T-helper 17 cell (primary cell): ENCODE measurements around the gene NOL6. TPM values are rescaled to one million over a fixed set of nuclear protein-coding genes. Genes with fewer than 3 reads are reported as not detected.
"Not testable (repeated sequence)": the region's sequence is repeated elsewhere in the genome, so short reads cannot be mapped to it uniquely, and the experiment has no call there.

Experiments
- ATAC-seq: fragments of 150-1000 bp; cut with Tn5 transposase; 2 replicates; pipeline ENCODE4 v1.10.0; 2021; ENCODE audit warnings: mild to moderate bottlenecking, moderate library complexity
- DNase-seq, 3 donors: peaks; one replicate each; pipeline versions ENCODE4 v3.0.0 to v3.0.0-alpha.2; 2020 to 2021
- H3K9me3 ChIP-seq: one replicate; pipeline ENCODE4 v1.7.0; 2013; ENCODE audit warnings: low read length, mild to moderate bottlenecking; ENCODE audit not compliant: control insufficient read depth, poor library complexity, severe bottlenecking
- H3K27ac Mint-ChIP-seq: one replicate; pipeline ENCODE4 v1.8.0; 2022; ENCODE audit warnings: mild to moderate bottlenecking, moderate library complexity, mixed read lengths
- H3K27me3 Mint-ChIP-seq: one replicate; pipeline ENCODE4 v1.8.0; 2022; ENCODE audit warnings: mixed read lengths
- H3K36me3 Mint-ChIP-seq: one replicate; pipeline ENCODE4 v1.8.0; 2022; ENCODE audit warnings: low read depth, mixed read lengths
- H3K4me1 Mint-ChIP-seq: one replicate; pipeline ENCODE4 v1.8.0; 2022; ENCODE audit warnings: mild to moderate bottlenecking, mixed read lengths
- H3K4me3 Mint-ChIP-seq: one replicate; pipeline ENCODE4 v1.8.0; 2022; ENCODE audit warnings: mild to moderate bottlenecking, moderate library complexity, mixed read lengths
- total RNA-seq, 4 donors: library from RNA in 2 of 4; stranded (reverse) in 2 of 4; gene quantifications; one replicate each; pipeline ENCODE4 v1.2.3 and lab custom pipeline; 2022 to 2026

Gene NOL6
- total RNA-seq, 2 donors from 2014 or later, result 32.4 to 34.6 TPM

DNA sequence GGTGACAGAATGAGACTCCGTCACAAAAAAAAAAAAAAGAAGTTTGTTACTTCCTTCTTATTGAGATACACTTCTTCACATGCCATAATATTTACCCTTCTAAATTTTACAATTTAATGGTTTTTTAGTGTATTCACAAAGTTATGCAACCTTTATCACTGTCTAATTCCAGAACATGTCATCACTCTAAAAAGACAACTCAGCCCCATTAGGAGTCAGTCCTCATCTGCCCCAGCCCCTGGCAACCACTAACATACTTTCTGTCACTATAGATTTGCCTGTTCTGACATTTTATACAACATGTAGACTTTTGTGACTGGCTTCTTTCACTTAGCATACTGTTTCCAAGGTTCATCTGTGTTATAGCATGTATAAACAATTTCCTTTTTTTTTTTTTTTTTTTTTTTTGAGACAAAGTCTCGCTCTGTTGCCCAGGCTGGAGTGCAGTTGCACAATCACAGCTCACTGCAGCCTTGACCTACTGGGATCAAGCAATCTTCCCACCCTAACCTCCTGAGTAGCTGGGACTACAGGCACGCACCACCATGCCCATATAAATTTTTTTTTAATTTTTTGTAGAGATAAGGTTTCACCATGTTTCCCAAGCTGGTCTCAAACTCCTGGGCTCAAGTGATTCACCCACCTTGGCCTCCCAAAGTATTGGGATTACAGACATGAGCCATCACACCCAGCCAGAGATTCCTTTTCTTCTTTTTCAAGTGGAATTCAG is 44.3 kb downstream of the NOL6 start:
- DNase-seq, result no peak
- Mint-ChIP-seq H3K4me3 (no peak overlapping the region), H3K36me3 (peaks cover 3% of the 10 kb centered on the region), H3K27ac (peak overlapping the region; percentile 27), H3K27me3 (no peaks in the 10 kb centered on the region), H3K4me1 (peaks cover 24% of the 10 kb centered on the region)
- no peaks in the 10 kb centered on the region for H3K9me3 ChIP-seq
- no peak for ATAC-seq

DNA sequence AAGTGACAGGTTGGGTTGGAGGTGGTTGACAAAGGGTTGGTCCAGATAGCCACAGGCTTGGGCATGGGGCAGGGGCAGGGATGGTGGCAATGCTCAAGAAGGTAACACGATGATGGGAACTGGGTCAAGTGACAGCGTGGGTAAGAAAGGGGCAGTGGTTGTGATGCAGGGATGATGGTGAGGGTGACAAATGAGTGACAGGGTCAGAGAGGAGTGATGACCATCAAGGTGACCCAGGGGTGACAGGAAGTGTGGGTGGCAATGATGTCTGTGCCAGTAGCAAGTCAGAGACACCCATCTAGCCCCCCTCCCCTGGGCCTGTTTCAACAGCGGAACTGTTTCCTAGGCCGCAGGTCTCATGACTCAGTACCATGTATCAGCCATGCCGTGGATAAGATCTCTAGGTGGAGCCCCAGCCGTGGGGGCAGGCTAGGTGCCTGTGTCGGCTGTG is 46.9 kb downstream of the NOL6 start:
- ATAC-seq, result peak; percentile 93
- Mint-ChIP-seq H3K4me3 (no peak overlapping the region), H3K27ac (peak overlapping the region; percentile 81), H3K36me3 (peaks cover 3% of the 10 kb centered on the region), H3K4me1 (peaks cover 18% of the 10 kb centered on the region), H3K27me3 (no peaks in the 10 kb centered on the region)
- no peak for DNase-seq
- H3K9me3 ChIP-seq, result no peaks in the 10 kb centered on the region

DNA sequence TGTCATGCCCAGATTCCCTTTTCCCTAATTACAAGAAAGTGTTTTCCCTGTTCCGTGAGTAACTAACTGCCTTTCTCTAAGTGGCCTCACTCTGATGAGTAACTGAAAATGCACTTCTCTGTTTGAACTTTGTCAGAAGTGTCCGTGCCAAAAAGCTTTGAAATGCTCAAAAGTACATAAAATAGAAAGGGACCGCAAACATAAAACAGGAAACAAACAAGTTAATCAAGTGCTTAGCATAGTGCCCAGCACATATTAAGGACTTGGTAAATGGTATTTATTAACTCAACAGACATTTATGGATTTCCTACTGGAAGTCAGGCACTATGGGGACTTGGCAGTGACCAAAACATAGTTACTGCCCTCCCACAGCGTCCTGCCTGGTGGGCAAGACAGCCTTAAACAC is 48.6 kb downstream of the NOL6 start:
- Mint-ChIP-seq H3K36me3 (peaks cover 3% of the 10 kb centered on the region), H3K4me3 (no peak overlapping the region), H3K27ac (no peak overlapping the region), H3K4me1 (peaks cover 22% of the 10 kb centered on the region), H3K27me3 (no peaks in the 10 kb centered on the region)
- H3K9me3 ChIP-seq, result no peaks in the 10 kb centered on the region
- ATAC-seq, result no peak
- DNase-seq, result no peak

DNA sequence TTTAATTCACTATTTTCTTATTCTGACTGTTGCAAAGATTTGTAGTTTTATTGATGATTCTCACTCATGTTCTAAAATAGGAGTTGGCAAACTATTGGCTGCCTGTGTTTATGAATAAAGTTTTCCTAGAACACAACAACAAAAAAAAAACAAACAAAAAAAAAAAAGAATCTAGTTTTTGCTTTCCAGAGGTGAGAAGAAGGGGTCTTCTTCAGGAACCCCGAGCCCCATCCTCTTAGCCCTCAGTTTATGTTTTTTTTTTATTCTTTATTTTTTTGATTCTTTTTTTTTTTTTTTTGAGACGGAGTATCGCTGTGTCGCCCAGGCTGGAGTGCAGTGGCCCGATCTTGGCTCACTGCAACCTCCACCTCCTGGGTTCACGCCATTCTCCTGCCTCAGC is 49.2 kb downstream of the NOL6 start:
- DNase-seq, H3K27me3 Mint-ChIP-seq, ATAC-seq, H3K4me3 Mint-ChIP-seq, H3K36me3 Mint-ChIP-seq, H3K9me3 ChIP-seq, H3K27ac Mint-ChIP-seq: not testable (repeated sequence)
- peaks cover 26% of the 10 kb centered on the region for H3K4me1 Mint-ChIP-seq

DNA sequence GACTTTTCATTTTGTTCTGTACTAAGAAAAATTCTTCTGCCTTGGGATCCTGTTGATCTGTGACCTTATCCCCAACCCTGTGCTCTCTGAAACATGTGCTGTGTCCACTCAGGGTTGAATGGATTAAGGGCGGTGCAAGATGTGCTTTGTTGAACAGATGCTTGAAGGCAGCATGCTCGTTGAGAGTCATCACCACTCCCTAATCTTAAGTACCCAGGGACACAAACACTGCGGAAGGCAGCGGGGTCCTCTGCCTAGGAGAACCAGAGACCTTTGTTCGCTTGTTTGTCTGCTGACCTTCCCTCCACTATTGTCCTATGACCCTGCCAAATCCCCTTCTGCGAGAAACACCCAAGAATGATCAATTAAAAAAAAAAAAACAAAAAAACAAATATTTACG is 49.7 kb downstream of the NOL6 start:
- peaks cover 28% of the 10 kb centered on the region for H3K4me1 Mint-ChIP-seq
- H3K36me3 Mint-ChIP-seq, ATAC-seq, H3K27me3 Mint-ChIP-seq, H3K4me3 Mint-ChIP-seq, H3K9me3 ChIP-seq, H3K27ac Mint-ChIP-seq, DNase-seq: not testable (repeated sequence)

DNA sequence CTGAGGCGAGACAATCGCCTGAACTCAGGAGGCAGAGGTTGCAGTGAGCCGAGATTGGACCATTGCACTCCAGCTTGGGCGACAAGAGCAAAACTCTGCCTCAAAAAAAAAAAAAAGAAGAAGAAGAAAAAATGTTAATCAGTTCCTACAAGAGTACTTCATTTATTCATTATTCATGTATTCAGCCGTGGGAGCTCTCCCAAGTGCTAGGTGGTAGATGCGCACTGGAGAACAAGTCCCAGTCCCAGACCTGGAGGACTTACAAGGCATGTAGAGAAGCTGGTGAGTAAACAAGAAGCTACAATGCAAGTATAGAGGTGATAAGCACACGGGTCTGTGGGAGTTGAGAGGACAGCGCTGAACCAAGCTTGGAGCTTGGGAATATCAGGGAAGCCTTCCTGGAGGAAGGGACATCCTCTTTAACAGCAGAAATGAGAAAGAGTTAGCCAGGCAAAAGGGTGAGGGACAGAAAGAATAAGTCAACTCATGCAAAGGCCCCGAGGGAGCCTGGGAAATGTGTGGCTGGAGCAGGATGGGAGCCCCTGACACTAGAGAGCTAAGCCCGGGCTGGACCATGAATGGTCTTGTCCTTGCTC is 53.9 kb downstream of the NOL6 start:
- Mint-ChIP-seq H3K36me3 (no peaks in the 10 kb centered on the region), H3K4me3 (peak overlapping the region; percentile 52), H3K27me3 (no peaks in the 10 kb centered on the region), H3K27ac (peak overlapping the region; percentile 89), H3K4me1 (peaks cover 51% of the 10 kb centered on the region)
- ATAC-seq (no peak), DNase-seq (no peak)
- no peaks in the 10 kb centered on the region for H3K9me3 ChIP-seq

DNA sequence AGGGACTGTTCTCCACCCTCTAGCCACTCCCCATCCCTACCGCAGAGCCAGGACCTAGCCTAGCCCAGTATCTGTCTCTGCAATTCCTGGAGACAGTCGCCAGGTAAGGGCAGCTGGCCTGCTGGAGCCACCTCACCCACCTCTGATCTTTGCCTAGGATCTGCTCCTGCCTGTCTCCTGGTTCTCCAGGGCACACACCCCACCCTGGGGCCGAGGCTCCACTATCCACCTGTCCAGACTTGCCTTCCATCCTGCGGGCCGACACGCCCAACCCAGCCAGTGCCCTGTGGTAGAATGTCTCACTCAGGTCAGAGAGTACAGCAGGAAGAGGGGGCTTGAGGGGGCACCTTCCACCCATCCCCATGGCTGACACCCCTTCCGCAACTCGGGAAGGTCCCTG is 55.6 kb downstream of the NOL6 start:
- Mint-ChIP-seq H3K4me3 (peak overlapping the region; percentile 90), H3K27me3 (no peaks in the 10 kb centered on the region), H3K36me3 (no peaks in the 10 kb centered on the region), H3K4me1 (peaks cover 59% of the 10 kb centered on the region), H3K27ac (peak overlapping the region; percentile 97)
- ATAC-seq (no peak), DNase-seq (no peak)
- no peaks in the 10 kb centered on the region for H3K9me3 ChIP-seq

DNA sequence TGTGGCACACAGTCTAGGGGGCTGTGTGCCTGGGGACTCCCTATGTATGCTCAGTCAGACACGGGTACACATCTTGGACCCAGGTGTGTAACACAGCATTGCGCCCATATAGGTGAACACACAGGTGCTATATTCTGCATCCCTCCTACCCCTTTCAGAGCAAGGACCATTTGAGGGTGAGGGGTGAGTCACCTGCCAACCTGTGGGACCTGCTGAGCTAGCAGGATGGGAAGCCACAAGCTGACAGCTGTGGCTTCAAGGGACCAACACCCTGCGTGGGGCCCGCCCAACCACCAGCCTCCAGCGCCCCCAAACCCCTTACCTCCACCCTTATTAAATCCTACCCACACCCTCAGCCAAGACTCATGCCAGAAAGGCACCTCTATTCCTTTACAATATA is 56.7 kb downstream of the NOL6 start:
- no peaks in the 10 kb centered on the region for H3K9me3 ChIP-seq
- Mint-ChIP-seq H3K4me1 (peaks cover 59% of the 10 kb centered on the region), H3K4me3 (peak overlapping the region; percentile 90), H3K36me3 (no peaks in the 10 kb centered on the region), H3K27ac (peak overlapping the region; percentile 97), H3K27me3 (no peaks in the 10 kb centered on the region)
- DNase-seq, result peak in 2 of 3 donors; percentile 22 to 26
- peak; percentile 19 for ATAC-seq

DNA sequence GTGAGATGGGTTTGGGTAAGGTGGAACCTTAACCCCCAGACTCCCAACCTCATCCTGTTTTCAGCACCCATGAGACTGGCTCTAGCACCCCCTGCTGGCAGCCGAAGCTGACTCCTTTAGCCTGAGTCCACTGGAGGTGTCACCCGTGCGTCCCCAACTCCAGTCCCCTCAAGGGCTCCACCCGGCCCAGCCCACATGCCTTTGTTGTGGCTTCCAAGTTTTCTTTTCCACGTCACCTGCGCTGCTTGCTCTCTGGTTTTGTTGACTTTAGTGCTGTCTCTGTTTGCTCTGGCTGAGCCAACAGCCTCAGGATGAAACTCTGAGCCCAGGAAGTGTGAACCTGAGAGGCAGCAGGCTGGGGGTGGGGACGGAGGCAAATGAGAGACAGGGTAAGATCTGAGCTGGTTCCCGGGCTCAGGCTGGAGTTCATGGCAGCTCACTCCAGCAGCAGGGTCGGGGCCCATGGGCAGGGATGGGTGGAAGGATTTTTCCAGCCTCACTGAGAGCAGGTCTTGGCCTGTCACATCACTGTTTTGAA is 58.2 kb downstream of the NOL6 start:
- H3K27ac Mint-ChIP-seq, result peak overlapping the region; percentile 97
- peaks cover 58% of the 10 kb centered on the region for H3K4me1 Mint-ChIP-seq
- no peaks in the 10 kb centered on the region for H3K27me3 Mint-ChIP-seq
- ATAC-seq, result peak; percentile 92
- DNase-seq, result peak; percentile 79 to 98 (median 86)
- peak overlapping the region; percentile 90 for H3K4me3 Mint-ChIP-seq
- H3K36me3 Mint-ChIP-seq, result no peaks in the 10 kb centered on the region
- H3K9me3 ChIP-seq, result no peaks in the 10 kb centered on the region

DNA sequence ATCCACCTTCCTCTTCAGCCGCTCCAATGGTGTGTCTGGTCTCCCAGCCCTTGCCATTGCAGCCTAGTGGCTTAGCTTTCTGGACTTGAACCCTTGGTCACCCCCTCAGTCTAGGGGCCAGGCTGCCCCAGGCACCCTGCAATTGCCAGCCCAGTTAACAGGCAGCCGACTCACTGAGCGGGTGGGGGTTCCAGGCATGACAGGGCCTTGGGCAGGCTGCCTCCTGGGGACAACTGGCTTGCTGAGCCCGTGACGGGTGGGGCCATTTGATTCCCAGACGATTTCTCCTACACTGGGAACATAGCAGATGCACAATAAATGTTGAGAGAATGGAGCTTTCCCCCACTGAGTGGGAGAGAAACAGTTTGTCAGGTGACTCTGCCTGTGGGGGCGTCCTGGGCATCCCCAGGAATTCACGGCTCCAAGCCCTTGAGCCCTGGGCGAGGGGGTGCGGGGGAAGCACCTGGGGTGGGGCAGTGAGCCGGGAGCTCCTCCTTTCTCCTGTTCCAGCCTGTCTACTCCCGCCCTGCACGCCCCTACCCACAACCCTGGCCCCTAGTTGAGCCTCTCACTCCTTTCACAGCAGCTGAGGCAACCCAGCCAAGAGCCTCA is 58.7 kb downstream of the NOL6 start:
- no peaks in the 10 kb centered on the region for H3K9me3 ChIP-seq
- DNase-seq, result no peak
- Mint-ChIP-seq H3K36me3 (no peaks in the 10 kb centered on the region), H3K4me1 (peaks cover 54% of the 10 kb centered on the region), H3K27ac (peak overlapping the region; percentile 97), H3K4me3 (peak overlapping the region; percentile 90), H3K27me3 (no peaks in the 10 kb centered on the region)
- no peak for ATAC-seq

DNA sequence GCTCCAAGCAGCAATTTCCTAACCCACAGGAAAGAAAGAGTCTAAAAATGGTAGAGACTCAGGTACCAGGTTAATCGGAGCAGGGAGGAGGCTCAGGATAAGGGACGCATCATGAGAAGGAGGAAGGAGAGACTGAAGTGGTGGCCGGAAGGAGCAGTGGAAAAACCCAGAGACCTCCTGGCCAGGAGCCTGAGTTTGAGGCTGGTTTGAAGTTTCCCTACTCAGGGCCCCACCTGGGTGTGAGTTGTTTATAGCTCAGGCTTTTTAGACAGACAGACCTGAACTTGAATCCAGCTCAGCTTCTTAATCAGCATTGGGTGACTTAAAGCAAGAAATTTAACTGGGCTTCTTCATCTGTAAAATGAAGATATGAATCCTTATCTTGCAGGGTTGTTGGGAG is 59.5 kb downstream of the NOL6 start:
- H3K9me3 ChIP-seq, result no peaks in the 10 kb centered on the region
- Mint-ChIP-seq H3K4me3 (peak overlapping the region; percentile 90), H3K36me3 (no peaks in the 10 kb centered on the region), H3K27me3 (no peaks in the 10 kb centered on the region), H3K27ac (peak overlapping the region; percentile 97), H3K4me1 (peaks cover 47% of the 10 kb centered on the region)
- no peak for DNase-seq
- ATAC-seq, result no peak
